Measurements from ENCODE around the gene MEX3A. TPM values are rescaled to one million over a fixed set of nuclear protein-coding genes. Genes with fewer than 3 reads are reported as not detected.

Gene MEX3A
- total RNA-seq, 1 experiment from 2014 or later: 68.0 TPM

DNA sequence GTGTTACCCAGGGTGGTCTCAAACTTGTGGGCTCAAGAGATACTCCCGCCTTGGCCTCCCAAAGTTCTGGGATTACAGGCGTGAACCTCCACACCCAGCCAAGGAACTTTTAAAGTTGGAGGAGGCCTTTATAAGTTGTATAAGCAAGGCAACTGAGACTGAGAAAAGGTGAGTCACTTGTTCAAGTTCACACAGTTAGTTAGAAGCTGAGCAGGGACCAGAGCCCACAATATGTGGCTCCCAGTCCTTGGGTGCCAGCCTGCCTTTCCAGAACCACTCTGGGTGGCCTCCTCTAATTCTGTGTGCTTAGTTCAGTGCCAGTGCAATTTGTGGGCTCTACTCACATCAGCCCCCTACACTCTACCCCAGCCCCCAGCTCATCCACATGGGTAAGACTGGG is 17.6 kb downstream of the MEX3A start:
- no peaks in the 10 kb centered on the region for H3K27me3 ChIP-seq (ENCODE audit: insufficient read depth, low read length)
- H2BK12ac ChIP-seq (ENCODE audit: insufficient read length, low read depth, low read length): no peak overlapping the region
- no peak overlapping the region for H2BK5ac ChIP-seq (ENCODE audit: insufficient read length, low read length)
- no peak overlapping the region for H4K91ac ChIP-seq (ENCODE audit: insufficient read length, low read depth, low read length)
- no peak overlapping the region for H3K23ac ChIP-seq (ENCODE audit: insufficient read length, low read depth, low read length)
- Mint-ChIP-seq H3K27ac (no peak overlapping the region), H3K4me1 (peaks cover 38 to 57% of the 10 kb centered on the region in 2 experiments), H3K9me3 (no peaks in the 10 kb centered on the region; a peak in 1 of 5 replicates), H3K27me3 (ENCODE audit: low read depth) (peaks cover 1% of the 10 kb centered on the region), H3K36me3 (ENCODE audit: insufficient read depth in 1 of 3, low read depth in 3 of 3) (peaks cover 4 to 17% (median 13%) of the 10 kb centered on the region in 3 experiments; a peak in 6 of 7 replicates), H3K4me3 (no peak overlapping the region)
- no peak overlapping the region for H3K4me2 ChIP-seq (ENCODE audit: insufficient read depth, insufficient read length, low read length)
- no peaks in the 10 kb centered on the region for H3K79me1 ChIP-seq (ENCODE audit: insufficient read depth, low read depth, low read length, poor library complexity, severe bottlenecking)
- TF ChIP-seq, protein P1, sequence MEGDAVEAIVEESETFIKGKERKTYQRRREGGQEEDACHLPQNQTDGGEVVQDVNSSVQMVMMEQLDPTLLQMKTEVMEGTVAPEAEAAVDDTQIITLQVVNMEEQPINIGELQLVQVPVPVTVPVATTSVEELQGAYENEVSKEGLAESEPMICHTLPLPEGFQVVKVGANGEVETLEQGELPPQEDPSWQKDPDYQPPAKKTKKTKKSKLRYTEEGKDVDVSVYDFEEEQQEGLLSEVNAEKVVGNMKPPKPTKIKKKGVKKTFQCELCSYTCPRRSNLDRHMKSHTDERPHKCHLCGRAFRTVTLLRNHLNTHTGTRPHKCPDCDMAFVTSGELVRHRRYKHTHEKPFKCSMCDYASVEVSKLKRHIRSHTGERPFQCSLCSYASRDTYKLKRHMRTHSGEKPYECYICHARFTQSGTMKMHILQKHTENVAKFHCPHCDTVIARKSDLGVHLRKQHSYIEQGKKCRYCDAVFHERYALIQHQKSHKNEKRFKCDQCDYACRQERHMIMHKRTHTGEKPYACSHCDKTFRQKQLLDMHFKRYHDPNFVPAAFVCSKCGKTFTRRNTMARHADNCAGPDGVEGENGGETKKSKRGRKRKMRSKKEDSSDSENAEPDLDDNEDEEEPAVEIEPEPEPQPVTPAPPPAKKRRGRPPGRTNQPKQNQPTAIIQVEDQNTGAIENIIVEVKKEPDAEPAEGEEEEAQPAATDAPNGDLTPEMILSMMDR (conservative IDR thresholded peaks at IDR 0.05): no peak
- peaks cover 4% of the 10 kb centered on the region for H3K23me2 ChIP-seq (ENCODE audit: insufficient read length, low read depth, low read length, poor library complexity, severe bottlenecking)
- no peaks in the 10 kb centered on the region for H4K20me1 ChIP-seq (ENCODE audit: control insufficient read depth, insufficient read depth, insufficient read length)
- H2BK120ac ChIP-seq (ENCODE audit: low read depth, low read length, poor library complexity, severe bottlenecking): no peak overlapping the region
- no peak for DNase-seq
- no peaks in the 10 kb centered on the region for H3K4me1 ChIP-seq (ENCODE audit: insufficient read depth, low read length)
- no peak overlapping the region for H4K8ac ChIP-seq (replicated peaks; ENCODE audit: insufficient read length, low read depth, low read length)
- no peak overlapping the region for H4K5ac ChIP-seq (ENCODE audit: insufficient read length, low read depth, low read length)
- H3K14ac ChIP-seq (ENCODE audit: insufficient read depth, low read length): no peak overlapping the region
- no peak overlapping the region for H2BK15ac ChIP-seq (ENCODE audit: low read depth, low read length)
- no peak overlapping the region for H3K9ac ChIP-seq (ENCODE audit: extremely low read depth, insufficient read length, low read length)
- H2AK5ac ChIP-seq (ENCODE audit: insufficient read length, low read length): no peak overlapping the region
- H2BK20ac ChIP-seq (ENCODE audit: low read depth, low read length, poor library complexity, severe bottlenecking): no peak overlapping the region
- no peaks in the 10 kb centered on the region for H3K79me2 ChIP-seq (ENCODE audit: insufficient read depth, low read length)
- no peak overlapping the region for H3K27ac ChIP-seq (ENCODE audit: insufficient read length, low read depth, low read length)
- H3K56ac ChIP-seq (ENCODE audit: insufficient read length, low read depth, low read length): no peak overlapping the region
- H3K18ac ChIP-seq (ENCODE audit: insufficient read length, low read depth, low read length): no peak overlapping the region
- H3T11ph ChIP-seq (ENCODE audit: low read length): no peak overlapping the region
- no CpG with 5 or more reads among the region's 2 CpGs for WGBS (ENCODE audit: extremely low coverage, insufficient read length, low lambda C conversion rate)
- H3K9me3 ChIP-seq (ENCODE audit: control insufficient read depth, low read depth, low read length): no peaks in the 10 kb centered on the region
- no peak overlapping the region for H2AFZ ChIP-seq (ENCODE audit: low read length)
- H3K4ac ChIP-seq (ENCODE audit: low read depth, low read length): no peak overlapping the region

All from H9 (cell line).